Endothelial cell of umbilical vein (primary cell): Measurements from ENCODE around the gene MAP3K21. TPM values are rescaled to one million over a fixed set of nuclear protein-coding genes. Genes with fewer than 3 reads are reported as not detected.

ENCODE experiments used
- BruUV-seq: library from RNA; stranded (reverse); fragments of 400-500 nt; replicated peaks from 2 replicates; lab custom pipeline; 2021; lab: Mats Ljungman, UMichigan
- CTCF ChIA-PET: fragments of 300-600, 350-600 bp; sonication (Branson Sonifier 250); formaldehyde crosslinking; loops from one replicate; lab custom pipeline; 2021; ENCODE audit warnings: antibody characterized with exemption, inconsistent platforms; lab: Charles Lee
- POLR2A ChIA-PET: fragments of 300-600, 350-600 bp; sonication (Branson Sonifier 250); formaldehyde crosslinking; loops from one replicate; lab custom pipeline; 2021; ENCODE audit warnings: antibody characterized with exemption, inconsistent platforms; lab: Charles Lee
- DNase-seq: peaks from one replicate; pipeline ENCODE4 v3.0.0-alpha.2; 2011; ENCODE audit warnings: low read depth, low spot score
- FAIRE-seq: peaks from 2 replicates; lab custom pipeline; 2011; peaks lifted over from hg19 to GRCh38; lab: Jason Lieb, UNC
- H2AFZ ChIP-seq: 2 replicates; pipeline ENCODE4 v1.6.0; 2012; ENCODE audit warnings: low read depth, low read length, control low read depth, inconsistent platforms
- H3K27ac ChIP-seq: 2 replicates; pipeline ENCODE4 v1.5.1; 2011; ENCODE audit warnings: low read depth, mild to moderate bottlenecking, control low read depth, low read length, moderate library complexity; ENCODE audit not compliant: insufficient read depth
- H3K27me3 ChIP-seq, 2 experiments: 2 replicates each; pipeline versions ENCODE4 v1.6.0 to v1.6.1; 2011; ENCODE audit warnings: low read length in 2 of 2, mixed read lengths in 1 of 2; ENCODE audit not compliant: control insufficient read depth in 2 of 2, insufficient read depth in 2 of 2
- H3K36me3 ChIP-seq, 2 experiments: 2 replicates in 1 of 2; 3 replicates in 1 of 2; pipeline ENCODE4 v1.5.1; 2011; ENCODE audit warnings: low read length in 2 of 2, mild to moderate bottlenecking in 1 of 2, moderate library complexity in 1 of 2; ENCODE audit not compliant: control insufficient read depth in 2 of 2, insufficient read depth in 2 of 2; ENCODE audit errors: extremely low read depth in 1 of 2
- H3K4me1 ChIP-seq: 3 replicates; pipeline ENCODE4 v1.5.1; 2011; ENCODE audit warnings: mild to moderate bottlenecking, low read length; ENCODE audit not compliant: control insufficient read depth, insufficient read depth; ENCODE audit errors: extremely low read depth
- H3K4me2 ChIP-seq: 2 replicates; pipeline ENCODE4 v1.6.1; 2011; ENCODE audit warnings: low read length, control low read depth, mixed read lengths; ENCODE audit not compliant: insufficient read depth
- H3K4me3 ChIP-seq, 3 experiments: fragments of 200-600 bp in 1 of 3; sonication (generic), shearing (Covaris generic) in 1 of 3; replicated peaks in 1 of 3; 2 replicates each; pipeline ENCODE4 v1.5.1; 2011 to 2016; ENCODE audit warnings: control low read depth in 3 of 3, low read length in 3 of 3, mild to moderate bottlenecking in 2 of 3, inconsistent platforms in 1 of 3, low read depth in 1 of 3, moderate library complexity in 1 of 3; ENCODE audit not compliant: insufficient read depth in 1 of 3
- H3K79me2 ChIP-seq: 2 replicates; pipeline ENCODE4 v1.6.0; 2012; ENCODE audit warnings: low read length, inconsistent platforms; ENCODE audit not compliant: control insufficient read depth, insufficient read depth
- H3K9ac ChIP-seq: replicated peaks from 2 replicates; pipeline ENCODE3; 2011; ENCODE audit warnings: low read length, control low read depth; ENCODE audit not compliant: insufficient read depth; ENCODE audit errors: extremely low read depth
- H3K9me1 ChIP-seq: replicated peaks from 3 replicates; pipeline ENCODE4 v1.6.0; 2011; ENCODE audit warnings: mild to moderate bottlenecking, low read length; ENCODE audit not compliant: control insufficient read depth, insufficient read depth; ENCODE audit errors: extremely low read depth
- H3K9me3 ChIP-seq: replicated peaks from 2 replicates; pipeline ENCODE4 v1.5.1; 2012; ENCODE audit warnings: low read length, inconsistent platforms; ENCODE audit not compliant: control insufficient read depth, insufficient read depth
- H4K20me1 ChIP-seq: replicated peaks from 2 replicates; pipeline ENCODE3; 2011; ENCODE audit warnings: mild to moderate bottlenecking, low read length; ENCODE audit not compliant: control insufficient read depth, insufficient read depth; ENCODE audit errors: extremely low read depth
- EZH2 ChIP-seq: IDR thresholded peaks from 2 replicates; pipeline ENCODE4 v1.6.1; 2012; ENCODE audit warnings: borderline replicate concordance, low read depth, mild to moderate bottlenecking, moderate library complexity, low read length, inconsistent platforms; ENCODE audit not compliant: severe bottlenecking
- FOS ChIP-seq: IDR thresholded peaks from 2 replicates; pipeline ENCODE4 v1.6.1; 2011; ENCODE audit warnings: mild to moderate bottlenecking, low read length, moderate library complexity, borderline replicate concordance; ENCODE audit not compliant: insufficient read depth
- GATA2 ChIP-seq: IDR thresholded peaks from 2 replicates; pipeline ENCODE4 v1.7.0; 2011; ENCODE audit warnings: low read depth, mild to moderate bottlenecking, moderate library complexity, mixed read lengths, low read length; ENCODE audit not compliant: insufficient read length, insufficient read depth
- JUN ChIP-seq: IDR thresholded peaks from 2 replicates; pipeline ENCODE4 v1.6.1; 2011; ENCODE audit warnings: borderline replicate concordance, low read depth; ENCODE audit not compliant: insufficient read length, insufficient read depth
- MYC ChIP-seq: IDR thresholded peaks from one replicate; pipeline ENCODE4 v1.6.1; 2011; ENCODE audit warnings: mild to moderate bottlenecking, low read depth, low read length
- POLR2A ChIP-seq: IDR thresholded peaks from 2 replicates; pipeline ENCODE4 v1.6.1; 2012; ENCODE audit warnings: low read depth, mild to moderate bottlenecking, control low read depth, low read length
- POLR2AphosphoS5 ChIP-seq: IDR thresholded peaks from 2 replicates; pipeline ENCODE4 v1.6.1; 2012; ENCODE audit warnings: low read depth, mild to moderate bottlenecking, control low read depth, low read length, moderate library complexity; ENCODE audit not compliant: insufficient read depth
- dilution Hi-C: fragments of 300-500 bp; cut with MboI; formaldehyde crosslinking; loops from one replicate; pipeline ENCODE4 v1.15.0; 2019; ENCODE audit warnings: low sequenced_read_pairs; ENCODE audit not compliant: extremely low pct_ligation_motif_present
- intact Hi-C: fragments of 100-400 bp; cut with micrococcal nuclease; formaldehyde crosslinking; loops from one replicate; pipeline ENCODE4 v1.10.0; 2022
- polyA plus RNA-seq, 4 experiments: library from polyadenylated mRNA; depleted of rRNA in 3 of 4; stranded (reverse) in 3 of 4; unstranded in 1 of 4; fragments of >200 nt; gene quantifications; 2 replicates each; pipeline versions ENCODE4 v1.2.1 to v1.2.3, GENCODE V29; 2011 to 2012; ENCODE audit warnings: missing spikeins in 1 of 4
- total RNA-seq: library from RNA; stranded (reverse); gene quantifications from 2 replicates; pipeline ENCODE4 v1.2.3, GENCODE V29; 2021
- TF ChIP-seq, protein P1 (sequence below): IDR thresholded peaks from 2 replicates; pipeline ENCODE4 v1.6.1; 2011; ENCODE audit not compliant: insufficient read depth, insufficient read length
- TF ChIP-seq, protein P2 (sequence below), 2 donors: IDR thresholded peaks; 1 replicate in 1 of 2; 2 replicates in 1 of 2; pipeline ENCODE4 v1.5.1; 2011; ENCODE audit warnings: low read length in 2 of 2, mild to moderate bottlenecking in 2 of 2, moderate library complexity in 2 of 2, control low read depth in 1 of 2, inconsistent platforms in 1 of 2, low read depth in 1 of 2; ENCODE audit not compliant: insufficient read depth in 1 of 2; ENCODE audit errors: extremely low read depth in 1 of 2

Gene MAP3K21
- total and polyA plus RNA-seq, 2 donors (not counting 3 experiments of a cell fraction or from before 2014, with no cell fraction given): 0.65 to 0.95 TPM

DNA sequence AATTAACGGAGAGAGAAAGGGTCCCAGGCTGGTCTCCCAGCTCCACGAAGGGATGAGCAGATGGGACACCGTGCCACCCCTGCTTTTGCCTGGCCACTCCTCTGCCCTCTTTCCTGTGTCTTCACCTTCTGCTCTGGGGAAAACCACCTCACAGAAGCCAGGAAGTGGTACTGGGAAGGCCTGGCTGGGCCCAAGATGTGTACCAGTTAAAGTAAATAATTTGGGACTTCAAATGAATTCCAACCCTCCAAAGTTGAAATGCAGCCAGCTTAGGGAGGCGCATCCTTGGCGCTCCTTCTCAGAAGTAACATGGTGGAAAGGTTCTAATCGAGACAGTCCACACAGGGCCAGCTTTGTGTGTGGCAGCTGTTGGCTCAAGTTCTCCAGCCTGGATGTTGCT, 45.7 kb downstream of the MAP3K21 start:
- Histone ChIP-seq H3K4me1 (no peaks in the 10 kb centered on the region), H3K27me3 (no peaks in the 10 kb centered on the region), H4K20me1 (no peaks in the 10 kb centered on the region), H3K9me1 (no peaks in the 10 kb centered on the region), H3K4me2 (no peak overlapping the region), H3K9ac (no peak overlapping the region), H3K79me2 (no peaks in the 10 kb centered on the region), H2AFZ (no peak overlapping the region), H3K9me3 (no peaks in the 10 kb centered on the region), H3K36me3 (no peaks in the 10 kb centered on the region), H3K27ac (no peak overlapping the region), H3K4me3 (no peak overlapping the region)
- BruUV-seq: no TSS peak
- intact Hi-C loops: no loop called here
- dilution Hi-C loops: no loop called here
- POLR2A ChIA-PET: no interaction called here
- no peak for FAIRE-seq
- TF ChIP-seq MYC (no peak), GATA2 (no peak), EZH2 (no peak), FOS (no peak), JUN (no peak), POLR2A (no peak), POLR2AphosphoS5 (no peak)
- TF ChIP-seq, protein P1, sequence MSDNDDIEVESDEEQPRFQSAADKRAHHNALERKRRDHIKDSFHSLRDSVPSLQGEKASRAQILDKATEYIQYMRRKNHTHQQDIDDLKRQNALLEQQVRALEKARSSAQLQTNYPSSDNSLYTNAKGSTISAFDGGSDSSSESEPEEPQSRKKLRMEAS: no peak
- TF ChIP-seq, protein P2, sequence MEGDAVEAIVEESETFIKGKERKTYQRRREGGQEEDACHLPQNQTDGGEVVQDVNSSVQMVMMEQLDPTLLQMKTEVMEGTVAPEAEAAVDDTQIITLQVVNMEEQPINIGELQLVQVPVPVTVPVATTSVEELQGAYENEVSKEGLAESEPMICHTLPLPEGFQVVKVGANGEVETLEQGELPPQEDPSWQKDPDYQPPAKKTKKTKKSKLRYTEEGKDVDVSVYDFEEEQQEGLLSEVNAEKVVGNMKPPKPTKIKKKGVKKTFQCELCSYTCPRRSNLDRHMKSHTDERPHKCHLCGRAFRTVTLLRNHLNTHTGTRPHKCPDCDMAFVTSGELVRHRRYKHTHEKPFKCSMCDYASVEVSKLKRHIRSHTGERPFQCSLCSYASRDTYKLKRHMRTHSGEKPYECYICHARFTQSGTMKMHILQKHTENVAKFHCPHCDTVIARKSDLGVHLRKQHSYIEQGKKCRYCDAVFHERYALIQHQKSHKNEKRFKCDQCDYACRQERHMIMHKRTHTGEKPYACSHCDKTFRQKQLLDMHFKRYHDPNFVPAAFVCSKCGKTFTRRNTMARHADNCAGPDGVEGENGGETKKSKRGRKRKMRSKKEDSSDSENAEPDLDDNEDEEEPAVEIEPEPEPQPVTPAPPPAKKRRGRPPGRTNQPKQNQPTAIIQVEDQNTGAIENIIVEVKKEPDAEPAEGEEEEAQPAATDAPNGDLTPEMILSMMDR (IDR thresholded peaks at IDR 0.05; ENCODE audit: extremely low read depth in 1 of 2, insufficient read depth in 1 of 2, low read depth in 1 of 2, low read length in 2 of 2): no peak
- no peak for DNase-seq
- CTCF ChIA-PET: interaction anchor here (1.2 to 2.2 kb wide), 4 partner anchors 8 to 68 kb away, joined by 3 to 9 read pairs (median 6); no protein-coding TSS in a partner anchor
